Tibial artery (tissue), 4 donors: Measurements from ENCODE around the gene COTL1.

Source experiments
- DNase-seq, 2 donors: peaks; one replicate each; pipeline ENCODE4 v3.0.0-alpha.2; 2019
- H3K27ac ChIP-seq, 2 donors: fragments of 200-600 bp; sonication (generic) in 1 of 2; 1 replicate in 1 of 2; 2 replicates in 1 of 2; pipeline ENCODE4 v1.5.1; 2018 to 2019; ENCODE audit warnings: mild to moderate bottlenecking in 1 of 2
- H3K27me3 ChIP-seq, 2 donors: fragments of 200-600 bp; sonication (generic) in 1 of 2; one replicate each; pipeline versions ENCODE4 v1.5.1 to v1.6.0; 2016 to 2019
- H3K36me3 ChIP-seq, 3 donors: fragments of 200-600 bp; sonication (generic) in 2 of 3; one replicate each; pipeline ENCODE4 v1.5.1; 2016 to 2019; ENCODE audit warnings: mild to moderate bottlenecking in 2 of 3
- H3K4me1 ChIP-seq, 4 donors: fragments of 200-600 bp; sonication (generic) in 2 of 4; 1 replicate in 3 of 4; 2 replicates in 1 of 4; pipeline ENCODE4 v1.5.1; 2016 to 2019
- H3K4me3 ChIP-seq, 2 donors: fragments of 200-600 bp; sonication (generic) in 1 of 2; 1 replicate in 1 of 2; 2 replicates in 1 of 2; pipeline ENCODE4 v1.5.1; 2018 to 2019; ENCODE audit warnings: mild to moderate bottlenecking in 2 of 2
- H3K9me3 ChIP-seq, 3 donors: fragments of 200-600 bp; sonication (generic) in 1 of 3; one replicate each; pipeline ENCODE4 v1.5.1; 2016 to 2019
- intact Hi-C: fragments of 100-400 bp; cut with DNase I; formaldehyde crosslinking; loops from one replicate; pipeline ENCODE4 v1.15.0; 2023; ENCODE audit warnings: low total_unique reads
- TF ChIP-seq, protein P1 (sequence below), 2 experiments: fragments of 200-600 bp in 1 of 2; fragments of 450-650 bp in 1 of 2; IDR thresholded peaks; one replicate each; pipeline ENCODE4 v1.5.1; 2017 to 2019; ENCODE audit warnings: antibody characterized with exemption in 2 of 2, mild to moderate bottlenecking in 1 of 2, moderate library complexity in 1 of 2

Gene COTL1

GRCh38 chr16:84582958-84583516 is 34.8 kb downstream of the COTL1 start:
- Histone ChIP-seq H3K9me3 (no peaks in the 10 kb centered on the region), H3K27me3 (no peaks in the 10 kb centered on the region), H3K4me3 (no peak overlapping the region), H3K4me1 (peaks cover 0 to 43% (median 18%) of the 10 kb centered on the region in 4 donors), H3K27ac (peak overlapping the region in 1 of 2 donors; percentile 19), H3K36me3 (peaks cover 0 to 3% (median 0%) of the 10 kb centered on the region in 3 donors)
- no peak for DNase-seq
- TF ChIP-seq, protein P1, sequence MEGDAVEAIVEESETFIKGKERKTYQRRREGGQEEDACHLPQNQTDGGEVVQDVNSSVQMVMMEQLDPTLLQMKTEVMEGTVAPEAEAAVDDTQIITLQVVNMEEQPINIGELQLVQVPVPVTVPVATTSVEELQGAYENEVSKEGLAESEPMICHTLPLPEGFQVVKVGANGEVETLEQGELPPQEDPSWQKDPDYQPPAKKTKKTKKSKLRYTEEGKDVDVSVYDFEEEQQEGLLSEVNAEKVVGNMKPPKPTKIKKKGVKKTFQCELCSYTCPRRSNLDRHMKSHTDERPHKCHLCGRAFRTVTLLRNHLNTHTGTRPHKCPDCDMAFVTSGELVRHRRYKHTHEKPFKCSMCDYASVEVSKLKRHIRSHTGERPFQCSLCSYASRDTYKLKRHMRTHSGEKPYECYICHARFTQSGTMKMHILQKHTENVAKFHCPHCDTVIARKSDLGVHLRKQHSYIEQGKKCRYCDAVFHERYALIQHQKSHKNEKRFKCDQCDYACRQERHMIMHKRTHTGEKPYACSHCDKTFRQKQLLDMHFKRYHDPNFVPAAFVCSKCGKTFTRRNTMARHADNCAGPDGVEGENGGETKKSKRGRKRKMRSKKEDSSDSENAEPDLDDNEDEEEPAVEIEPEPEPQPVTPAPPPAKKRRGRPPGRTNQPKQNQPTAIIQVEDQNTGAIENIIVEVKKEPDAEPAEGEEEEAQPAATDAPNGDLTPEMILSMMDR (IDR thresholded peaks at IDR 0.05): no peak
- intact Hi-C loops: no loop called here

- TF ChIP-seq, protein P1 (IDR thresholded peaks at IDR 0.05): no peak
- no peak for DNase-seq
- H3K27me3 ChIP-seq: no peaks in the 10 kb centered on the region
- intact Hi-C loops: no loop called here
- H3K36me3 ChIP-seq: peaks cover 0 to 3% (median 0%) of the 10 kb centered on the region in 3 donors
- no peak overlapping the region for H3K4me3 ChIP-seq
- H3K4me1 ChIP-seq: peaks cover 0 to 26% (median 13%) of the 10 kb centered on the region in 4 donors
- no peaks in the 10 kb centered on the region for H3K9me3 ChIP-seq
- H3K27ac ChIP-seq: no peak overlapping the region
Observed at GRCh38 chr16:84581158-84581557, 36.7 kb downstream of the COTL1 start.

DNA sequence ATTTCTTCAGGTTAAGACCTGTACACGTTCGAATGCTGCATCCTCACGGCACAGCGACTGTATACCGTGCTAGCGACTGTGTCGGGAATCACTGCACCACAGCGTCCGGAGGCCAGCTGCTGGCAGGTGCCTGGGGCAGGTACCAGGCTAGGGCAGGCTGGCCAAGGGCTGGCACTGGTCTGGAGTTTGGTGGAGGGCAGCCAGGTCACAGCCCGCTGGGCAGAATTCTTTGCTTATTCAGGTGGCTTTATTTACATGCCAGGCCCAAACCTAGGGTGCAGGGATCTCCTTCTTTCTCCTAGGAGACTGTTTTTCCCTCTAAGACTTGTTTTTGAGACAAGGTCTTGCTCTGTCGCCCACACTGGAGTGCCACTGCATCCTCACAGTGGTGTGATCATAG is 37.9 kb downstream of the COTL1 start:
- Histone ChIP-seq H3K4me1 (peaks cover 0 to 23% (median 11%) of the 10 kb centered on the region in 4 donors), H3K27ac (no peak overlapping the region), H3K9me3 (no peaks in the 10 kb centered on the region), H3K4me3 (no peak overlapping the region), H3K27me3 (no peaks in the 10 kb centered on the region), H3K36me3 (peaks cover 0 to 3% (median 0%) of the 10 kb centered on the region in 3 donors)
- no peak for DNase-seq
- intact Hi-C loops: no loop called here
- TF ChIP-seq, protein P1 (IDR thresholded peaks at IDR 0.05): no peak

GRCh38 chr16:84578538-84579126 is 39.2 kb downstream of the COTL1 start:
- Histone ChIP-seq H3K4me1 (peaks cover 0 to 11% (median 5%) of the 10 kb centered on the region in 4 donors), H3K4me3 (no peak overlapping the region), H3K36me3 (no peaks in the 10 kb centered on the region), H3K27me3 (no peaks in the 10 kb centered on the region), H3K9me3 (no peaks in the 10 kb centered on the region), H3K27ac (no peak overlapping the region)
- DNase-seq: no peak
- intact Hi-C loops: no loop called here
- TF ChIP-seq, protein P1 (IDR thresholded peaks at IDR 0.05): no peak

GRCh38 chr16:84577034-84577803 is 40.7 kb downstream of the COTL1 start:
- no peak overlapping the region for H3K27ac ChIP-seq
- intact Hi-C loops: no loop called here
- no peaks in the 10 kb centered on the region for H3K27me3 ChIP-seq
- H3K9me3 ChIP-seq: no peaks in the 10 kb centered on the region
- DNase-seq: no peak
- TF ChIP-seq, protein P1 (IDR thresholded peaks at IDR 0.05): no peak
- no peaks in the 10 kb centered on the region for H3K4me1 ChIP-seq
- H3K36me3 ChIP-seq: no peaks in the 10 kb centered on the region
- no peak overlapping the region for H3K4me3 ChIP-seq
